Progenitor cell of endocrine pancreas (in vitro differentiated cells): ENCODE results near the gene NPHP4. TPM values are rescaled to one million over a fixed set of nuclear protein-coding genes. Genes with fewer than 3 reads are reported as not detected.

Source experiments
- DNase-seq: peaks from one replicate; pipeline ENCODE4 v3.0.0; 2021; ENCODE audit warnings: low spot score; ENCODE audit not compliant: unreplicated experiment
- H3K27ac Mint-ChIP-seq: 2 replicates; pipeline ENCODE4 v1.8.0; 2021; ENCODE audit warnings: mild to moderate bottlenecking, moderate library complexity, mixed read lengths
- H3K27me3 Mint-ChIP-seq: 2 replicates; pipeline ENCODE4 v1.8.0; 2021; ENCODE audit warnings: mixed read lengths
- H3K36me3 Mint-ChIP-seq: 2 replicates; pipeline ENCODE4 v1.8.0; 2022; ENCODE audit warnings: mixed read lengths; ENCODE audit not compliant: insufficient read depth
- H3K4me1 Mint-ChIP-seq: 2 replicates; pipeline ENCODE4 v1.8.0; 2021; ENCODE audit warnings: low read depth, mixed read lengths
- H3K4me3 Mint-ChIP-seq: 2 replicates; pipeline ENCODE4 v1.8.0; 2021; ENCODE audit warnings: low read depth, mild to moderate bottlenecking, moderate library complexity, mixed read lengths
- H3K9me3 Mint-ChIP-seq: 2 replicates; pipeline ENCODE4 v1.8.0; 2021; ENCODE audit warnings: low read depth, mixed read lengths
- total RNA-seq: library from RNA; stranded (reverse); gene quantifications from 2 replicates; pipeline ENCODE4 v1.2.1, GENCODE V29; 2021
- TF ChIP-seq, protein P1 (sequence below): fragments of 200-600 bp; sonication (generic); IDR thresholded peaks from one replicate; pipeline ENCODE4 v1.5.0; 2021; ENCODE audit warnings: antibody characterized with exemption, mild to moderate bottlenecking; ENCODE audit not compliant: unreplicated experiment

Gene NPHP4
- total RNA-seq, 1 donor from 2014 or later: 29.9 TPM

- Mint-ChIP-seq H3K27ac (no peak overlapping the region), H3K36me3 (peaks cover 26% of the 10 kb centered on the region), H3K4me3 (no peak overlapping the region), H3K4me1 (no peaks in the 10 kb centered on the region), H3K9me3 (no peaks in the 10 kb centered on the region), H3K27me3 (no peaks in the 10 kb centered on the region)
- TF ChIP-seq, protein P1, sequence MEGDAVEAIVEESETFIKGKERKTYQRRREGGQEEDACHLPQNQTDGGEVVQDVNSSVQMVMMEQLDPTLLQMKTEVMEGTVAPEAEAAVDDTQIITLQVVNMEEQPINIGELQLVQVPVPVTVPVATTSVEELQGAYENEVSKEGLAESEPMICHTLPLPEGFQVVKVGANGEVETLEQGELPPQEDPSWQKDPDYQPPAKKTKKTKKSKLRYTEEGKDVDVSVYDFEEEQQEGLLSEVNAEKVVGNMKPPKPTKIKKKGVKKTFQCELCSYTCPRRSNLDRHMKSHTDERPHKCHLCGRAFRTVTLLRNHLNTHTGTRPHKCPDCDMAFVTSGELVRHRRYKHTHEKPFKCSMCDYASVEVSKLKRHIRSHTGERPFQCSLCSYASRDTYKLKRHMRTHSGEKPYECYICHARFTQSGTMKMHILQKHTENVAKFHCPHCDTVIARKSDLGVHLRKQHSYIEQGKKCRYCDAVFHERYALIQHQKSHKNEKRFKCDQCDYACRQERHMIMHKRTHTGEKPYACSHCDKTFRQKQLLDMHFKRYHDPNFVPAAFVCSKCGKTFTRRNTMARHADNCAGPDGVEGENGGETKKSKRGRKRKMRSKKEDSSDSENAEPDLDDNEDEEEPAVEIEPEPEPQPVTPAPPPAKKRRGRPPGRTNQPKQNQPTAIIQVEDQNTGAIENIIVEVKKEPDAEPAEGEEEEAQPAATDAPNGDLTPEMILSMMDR: no peak
- DNase-seq: no peak
Measured at GRCh38 chr1:5956022-5956830, 36.0 kb downstream of the NPHP4 start.

GRCh38 chr1:5955479-5955977 is 36.7 kb downstream of the NPHP4 start:
- H3K36me3 Mint-ChIP-seq: peaks cover 24% of the 10 kb centered on the region
- H3K9me3 Mint-ChIP-seq: no peaks in the 10 kb centered on the region
- H3K4me1 Mint-ChIP-seq: no peaks in the 10 kb centered on the region
- TF ChIP-seq, protein P1: no peak
- no peak for DNase-seq
- H3K4me3 Mint-ChIP-seq: no peak overlapping the region
- no peak overlapping the region for H3K27ac Mint-ChIP-seq
- no peaks in the 10 kb centered on the region for H3K27me3 Mint-ChIP-seq

DNA sequence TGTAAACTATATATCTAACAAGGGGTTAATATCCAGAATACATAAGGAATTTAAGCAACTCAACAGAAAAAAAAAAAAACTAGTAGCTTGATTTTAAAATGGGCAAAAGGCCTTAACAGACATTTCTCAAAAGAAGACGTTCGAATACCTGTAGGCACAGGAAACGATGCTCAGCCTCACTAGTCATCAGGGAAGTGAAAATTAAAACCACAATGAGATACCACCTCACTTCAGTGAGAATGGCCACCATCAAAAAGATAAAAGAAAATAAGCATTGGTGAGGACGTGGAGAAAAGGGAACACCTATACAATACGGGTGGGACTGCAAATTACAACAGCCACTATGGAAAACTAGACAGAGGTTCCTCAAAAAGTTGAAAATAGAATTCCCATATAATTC is 37.3 kb downstream of the NPHP4 start:
- no peaks in the 10 kb centered on the region for H3K9me3 Mint-ChIP-seq
- H3K4me1 Mint-ChIP-seq: no peaks in the 10 kb centered on the region
- no peak overlapping the region for H3K27ac Mint-ChIP-seq
- TF ChIP-seq, protein P1: no peak
- H3K36me3 Mint-ChIP-seq: peaks cover 24% of the 10 kb centered on the region
- DNase-seq: no peak
- no peaks in the 10 kb centered on the region for H3K27me3 Mint-ChIP-seq
- H3K4me3 Mint-ChIP-seq: no peak overlapping the region

DNA sequence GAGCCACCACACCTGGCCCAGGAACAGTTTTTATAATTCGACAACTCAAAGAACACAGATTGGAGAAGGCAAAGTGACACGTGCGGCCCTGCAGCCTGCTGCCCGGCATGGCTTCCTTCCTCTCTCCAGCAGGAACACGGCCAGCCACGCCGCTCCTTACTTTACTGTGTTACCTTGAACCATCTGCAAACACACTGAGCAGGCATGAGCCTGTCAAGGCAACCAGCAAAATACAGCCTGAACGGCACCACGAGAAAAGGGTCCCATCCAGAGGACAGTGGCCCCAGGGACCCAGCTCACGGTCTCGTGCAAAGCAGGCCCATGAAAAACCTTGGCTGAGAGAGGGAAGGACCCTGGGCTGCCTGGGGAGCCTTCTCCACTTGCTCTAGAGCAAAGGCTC is 38.8 kb downstream of the NPHP4 start:
- H3K36me3 Mint-ChIP-seq: peaks cover 20% of the 10 kb centered on the region
- H3K4me1 Mint-ChIP-seq: no peaks in the 10 kb centered on the region
- no peak overlapping the region for H3K4me3 Mint-ChIP-seq
- DNase-seq: no peak
- no peaks in the 10 kb centered on the region for H3K9me3 Mint-ChIP-seq
- no peaks in the 10 kb centered on the region for H3K27me3 Mint-ChIP-seq
- TF ChIP-seq, protein P1: no peak
- no peak overlapping the region for H3K27ac Mint-ChIP-seq

GRCh38 chr1:5951846-5952410 is 40.3 kb downstream of the NPHP4 start:
- H3K27ac Mint-ChIP-seq: no peak overlapping the region
- no peaks in the 10 kb centered on the region for H3K4me1 Mint-ChIP-seq
- DNase-seq: no peak
- no peaks in the 10 kb centered on the region for H3K9me3 Mint-ChIP-seq
- no peak overlapping the region for H3K4me3 Mint-ChIP-seq
- TF ChIP-seq, protein P1: no peak
- H3K36me3 Mint-ChIP-seq: peaks cover 18% of the 10 kb centered on the region
- no peaks in the 10 kb centered on the region for H3K27me3 Mint-ChIP-seq
